Spleen (tissue), 7 donors: ENCODE results near the gene LRCH1.

Experiments
- CTCF ChIP-seq, 11 experiments: fragments of 200-600 bp in 7 of 11; fragments of 450-650 bp in 4 of 11; sonication (generic) in 4 of 11; IDR thresholded peaks in 8 of 11; conservative IDR thresholded peaks in 3 of 11; 1 replicate in 7 of 11; 2 replicates in 4 of 11; pipeline versions ENCODE4 v1.4.0 to v1.8.0; 2016 to 2021; ENCODE audit warnings: antibody characterized with exemption in 11 of 11, inconsistent platforms in 4 of 11, mild to moderate bottlenecking in 1 of 11
- POLR2A ChIP-seq, 3 donors: fragments of 450-650 bp; IDR thresholded peaks; one replicate each; pipeline ENCODE4 v1.5.1; 2017; ENCODE audit warnings: antibody characterized with exemption in 3 of 3, mild to moderate bottlenecking in 1 of 3
- POLR2AphosphoS5 ChIP-seq, 3 donors: sonication (generic); formaldehyde crosslinking; IDR thresholded peaks; one replicate each; pipeline ENCODE4 v1.5.1; 2017; ENCODE audit warnings: antibody characterized with exemption in 3 of 3
- donor health status: DM: no; HTN: no; CAD: no; lungs with moderate emphysema.
- donor health status: DM: no; HTN: no; CAD: no.
- donor health status: DM: no; HTN: no; CAD: no.

- TF ChIP-seq CTCF (IDR thresholded peaks at IDR 0.05 in 8 of 11, conservative IDR thresholded peaks at IDR 0.05 in 3 of 11) = no peak
- TF ChIP-seq POLR2AphosphoS5 (IDR thresholded peaks at IDR 0.05) = no peak
- no peak for TF ChIP-seq POLR2A (IDR thresholded peaks at IDR 0.05)
Observed at GRCh38 chr13:46607768-46608564, 55.0 kb downstream of the LRCH1 start.
